CD4-positive, alpha-beta T cell treated with Interferon alpha-2 for 1 hour (primary cell): ENCODE data around the gene GLIPR1L2.

Experiments
- DNase-seq, 2 donors: peaks; one replicate each; pipeline ENCODE4 v3.0.0-alpha.2; 2020 to 2022

Gene GLIPR1L2

DNA sequence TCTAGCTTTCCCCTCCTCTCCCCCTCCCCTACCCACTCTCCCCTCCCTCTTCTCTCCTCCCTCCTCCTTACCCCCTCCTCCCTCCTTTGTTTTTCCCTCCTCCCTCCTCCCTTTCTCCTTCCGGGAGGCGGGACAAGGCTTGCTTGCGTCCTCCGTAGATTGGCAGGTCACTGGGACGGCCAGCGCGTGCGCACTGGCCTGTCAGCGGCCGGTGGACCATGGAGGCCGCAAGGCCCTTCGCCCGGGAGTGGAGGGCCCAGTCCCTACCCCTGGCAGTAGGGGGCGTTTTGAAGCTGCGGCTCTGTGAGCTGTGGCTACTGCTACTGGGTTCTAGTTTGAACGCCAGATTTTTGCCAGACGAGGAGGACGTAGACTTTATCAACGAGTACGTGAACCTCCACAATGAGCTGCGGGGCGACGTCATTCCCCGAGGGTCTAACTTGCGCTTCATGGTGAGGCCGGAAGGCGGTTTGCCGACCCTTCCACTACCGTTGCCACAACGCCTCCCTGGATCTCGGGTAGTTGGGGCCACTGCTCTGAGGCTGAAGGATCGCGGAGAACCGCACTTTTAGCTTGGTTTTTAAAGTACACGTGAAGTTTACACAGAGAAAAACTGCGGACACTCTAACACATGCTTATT, at the start of gene GLIPR1L2:
GLIPR1L2 (plus strand) TSS at position 191 of the 640 bp plus-strand sequence; CDS start at position 219, 28 bp downstream.
- peak; percentile 94 to 95 for DNase-seq

DNA sequence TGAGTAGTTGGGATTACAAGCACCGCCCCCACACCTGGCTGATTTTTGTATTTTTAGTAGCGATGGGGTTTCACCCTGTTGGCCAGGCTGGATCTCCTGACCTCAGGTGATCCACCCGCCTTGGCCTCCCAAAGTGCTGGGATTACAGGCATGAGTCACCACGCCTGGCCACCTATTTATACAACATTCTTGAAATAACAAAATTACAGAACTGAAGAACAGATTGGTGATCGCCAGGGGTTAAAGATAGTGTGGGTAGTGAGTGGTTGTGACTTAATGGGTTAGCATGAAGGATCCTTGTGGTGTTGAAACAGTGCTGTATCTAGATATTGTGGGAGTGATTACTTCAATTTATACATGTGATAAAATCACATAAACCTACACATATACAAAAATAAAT, 49.0 kb upstream of the GLIPR1L2 start:
- DNase-seq = no peak

DNA sequence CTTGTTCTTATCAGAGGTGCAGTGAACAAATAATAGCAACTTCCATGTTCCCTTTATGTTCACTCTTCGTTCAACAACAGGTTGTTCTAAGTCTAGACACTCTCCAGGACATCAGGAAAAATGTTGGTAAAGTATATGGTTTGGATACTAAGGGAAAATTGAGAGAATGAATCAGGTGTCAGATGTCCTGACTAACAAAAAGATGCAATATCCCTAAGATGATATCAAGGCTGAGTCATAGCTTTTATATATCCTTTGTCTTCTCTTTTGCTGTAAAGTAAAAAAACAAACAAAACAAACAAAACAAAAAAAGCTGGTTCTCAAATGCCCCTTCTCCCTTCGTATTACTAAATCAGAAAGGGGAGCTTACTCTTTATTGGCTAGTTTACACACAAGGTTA, 45.4 kb upstream of the GLIPR1L2 start:
- no peak for DNase-seq

DNA sequence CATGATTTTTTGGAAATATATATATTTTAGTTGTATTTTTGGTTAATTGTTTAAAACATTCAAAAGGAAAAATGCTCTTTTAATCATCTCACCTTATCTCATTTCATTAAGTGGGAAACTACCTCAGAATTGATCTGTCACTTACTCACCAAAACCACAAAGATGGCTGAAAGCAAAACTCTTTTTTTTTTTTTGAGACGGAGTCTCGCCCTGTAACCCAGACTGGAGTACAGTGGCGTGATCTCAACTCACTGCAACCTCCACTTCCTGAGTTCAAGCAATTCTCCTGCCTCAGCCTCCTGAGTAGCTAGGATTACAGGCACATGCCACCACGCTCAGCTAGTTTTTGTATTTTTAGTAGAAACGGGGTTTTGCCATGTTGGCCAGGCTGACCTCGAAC, 44.7 kb upstream of the GLIPR1L2 start:
- peak in 1 of 2 donors; percentile 23 for DNase-seq

DNA sequence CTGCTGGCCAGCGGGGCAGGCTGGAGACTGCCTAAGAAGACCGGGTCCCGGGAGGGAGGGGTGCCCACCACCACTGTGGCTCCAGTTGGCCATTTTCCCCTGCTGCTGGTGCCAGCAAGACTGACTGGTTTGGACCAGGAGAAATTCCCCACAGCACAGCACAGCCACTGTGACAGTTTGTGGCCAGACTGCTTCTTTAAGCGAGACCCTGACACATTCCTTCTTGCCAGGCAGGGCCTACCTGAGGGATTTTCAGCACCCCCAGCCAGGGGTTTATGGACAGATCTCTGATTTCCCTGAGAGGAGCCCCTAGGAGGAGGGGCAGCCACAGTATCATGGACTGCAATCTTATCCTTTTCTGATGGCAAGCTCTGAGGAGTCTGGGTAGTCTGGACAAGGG, 40.9 kb upstream of the GLIPR1L2 start:
- no peak for DNase-seq

DNA sequence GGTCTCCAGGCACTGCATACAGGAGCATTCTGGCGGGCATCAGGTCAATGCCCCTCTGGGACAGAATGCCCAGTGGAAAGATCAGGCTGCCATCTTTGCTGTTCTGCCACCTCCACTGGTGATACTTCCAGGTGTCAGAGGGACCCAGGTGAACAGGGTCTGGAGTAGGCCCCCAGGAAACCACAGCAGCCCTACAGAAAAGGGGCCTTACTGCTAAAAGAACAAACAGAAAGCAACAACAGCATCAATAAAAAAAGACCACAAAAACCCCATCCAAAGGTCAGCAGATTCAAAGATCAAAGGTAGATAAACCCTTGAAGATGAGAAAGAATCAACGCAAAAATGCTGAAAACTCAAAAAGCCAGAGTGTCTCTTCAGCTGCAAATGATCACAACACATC, 40.5 kb upstream of the GLIPR1L2 start:
- no peak for DNase-seq

DNA sequence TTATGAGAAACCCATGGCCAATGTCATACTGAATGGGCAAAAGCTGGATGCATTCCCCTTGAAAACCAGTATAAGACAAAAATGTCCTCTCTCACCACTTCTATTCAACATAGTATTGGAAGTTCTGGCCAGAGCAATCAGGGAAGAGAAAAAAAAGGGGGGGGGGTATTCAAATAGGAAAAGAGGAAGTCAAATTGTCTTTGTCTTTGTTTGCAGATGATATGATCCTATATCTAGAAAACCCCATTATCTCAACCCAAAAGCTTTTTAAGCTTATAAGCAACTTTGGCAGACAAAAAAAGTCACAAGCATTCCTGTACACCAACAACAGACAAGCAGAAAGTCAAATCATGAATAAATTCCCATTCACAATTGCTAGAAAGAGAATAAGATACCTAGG, 36.9 kb upstream of the GLIPR1L2 start:
- no peak for DNase-seq

DNA sequence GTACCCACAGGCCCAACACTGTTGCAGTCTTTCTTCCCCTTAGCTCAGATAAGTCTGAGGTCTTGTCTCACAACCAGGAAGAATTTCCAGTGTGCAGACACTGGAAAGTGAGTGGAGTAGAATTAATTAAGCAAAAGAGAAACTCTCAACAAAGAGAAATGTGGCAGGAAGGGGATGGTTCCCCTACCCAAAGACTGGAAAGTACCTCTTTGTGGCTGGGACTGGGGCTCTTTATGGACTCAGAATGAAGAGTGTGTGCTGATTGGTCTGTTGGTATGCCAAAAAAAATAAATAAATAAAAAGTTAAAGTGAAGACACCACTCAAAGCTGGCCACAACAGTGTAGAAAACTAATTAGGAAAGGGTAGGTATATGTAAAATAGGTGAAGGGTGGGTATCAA, 30.0 kb upstream of the GLIPR1L2 start:
- no peak for DNase-seq

DNA sequence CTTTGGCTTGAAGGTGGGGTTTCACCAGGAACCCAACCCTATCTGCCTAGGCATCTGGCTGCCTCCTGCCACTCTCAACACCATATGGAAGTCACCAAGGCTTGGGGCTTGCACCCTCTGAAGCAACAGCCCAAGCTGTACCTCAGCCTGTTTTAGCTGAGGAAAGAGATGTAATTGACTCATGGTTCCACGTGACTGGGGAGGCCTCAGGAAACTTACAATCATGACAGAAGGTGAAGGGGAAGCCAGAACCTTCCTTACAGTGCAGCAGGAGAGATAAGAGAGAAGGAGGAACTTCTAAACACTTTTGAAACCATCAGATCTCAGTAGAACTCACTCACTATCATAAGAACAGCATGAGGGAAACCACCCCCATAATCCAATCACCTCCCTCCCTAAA, 29.5 kb upstream of the GLIPR1L2 start:
- no peak for DNase-seq

DNA sequence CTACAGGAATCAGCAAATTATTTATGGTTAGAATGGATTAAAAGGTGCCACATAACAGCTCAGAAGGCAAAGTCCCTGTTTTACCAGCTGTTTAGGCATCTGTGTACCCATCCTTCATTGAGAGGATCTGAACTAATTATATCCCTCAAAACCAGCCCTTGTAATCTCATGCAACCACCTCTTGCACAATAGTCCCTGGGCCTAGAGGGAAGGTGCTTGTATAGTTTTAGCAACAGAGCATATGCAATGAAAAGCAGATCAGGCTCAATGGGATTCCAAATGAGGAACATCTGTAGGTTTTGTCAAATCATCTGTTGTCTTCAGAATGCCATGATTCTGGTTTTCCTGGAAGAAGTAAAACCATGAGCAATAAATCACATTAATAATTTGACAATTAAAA, 26.0 kb upstream of the GLIPR1L2 start:
- no peak for DNase-seq

DNA sequence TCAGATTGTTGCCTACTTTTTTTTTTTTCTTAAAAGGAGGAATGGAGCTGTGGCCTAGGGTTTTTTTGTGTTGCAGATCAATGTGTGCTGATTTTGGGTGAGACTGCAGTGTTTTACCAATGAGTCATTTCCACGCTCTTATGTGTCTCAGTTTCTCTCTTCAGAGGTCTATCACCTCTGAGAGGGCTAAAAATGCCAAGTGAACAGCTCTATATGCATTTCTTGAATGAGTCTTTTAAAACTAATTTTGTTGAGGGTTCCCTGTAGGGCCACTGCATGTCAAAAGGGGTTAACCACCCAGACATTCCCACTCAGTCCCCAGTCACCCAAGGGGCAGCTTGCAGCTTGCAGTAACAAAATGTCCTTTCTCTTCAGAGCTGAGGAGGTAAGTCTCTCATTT, 24.3 kb upstream of the GLIPR1L2 start:
- DNase-seq = no peak

DNA sequence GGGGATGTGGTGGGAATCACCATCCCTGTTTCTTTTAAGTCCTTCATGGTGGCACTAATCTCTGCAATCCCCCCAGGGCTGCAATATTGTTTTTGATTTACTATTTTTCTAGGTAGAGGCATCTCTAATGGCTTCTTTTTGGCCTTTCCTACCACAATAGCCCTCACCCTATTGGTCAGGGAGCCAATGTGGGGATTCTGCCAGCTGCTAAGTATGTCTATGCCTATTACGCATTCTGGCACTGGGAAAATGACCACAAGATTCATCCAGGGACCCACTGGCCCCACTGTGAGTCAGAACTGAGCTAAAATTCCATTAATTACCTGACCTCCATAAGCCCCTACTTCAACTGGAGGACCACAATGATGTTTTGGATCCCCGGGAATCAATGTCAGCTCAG, 15.9 kb upstream of the GLIPR1L2 start:
- no peak for DNase-seq

DNA sequence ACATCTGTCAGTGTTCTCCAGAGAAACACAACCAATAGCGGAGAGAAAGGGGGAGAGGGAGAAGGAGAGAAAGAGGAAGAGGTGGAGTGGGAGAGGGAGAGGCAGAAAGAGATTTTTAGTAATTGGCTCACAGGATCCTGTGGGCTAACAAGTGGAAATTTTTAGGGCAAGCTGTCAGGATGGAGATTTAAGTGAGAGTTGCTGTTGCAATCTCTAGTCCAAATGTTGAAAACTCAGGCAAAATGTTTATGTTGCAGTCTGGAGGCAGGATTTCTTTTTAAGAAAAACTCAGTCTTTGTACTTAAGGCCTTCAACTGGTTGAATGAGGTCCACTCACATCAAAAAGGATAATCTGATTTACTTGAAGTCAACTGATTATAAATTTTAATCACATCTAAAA, 12.5 kb upstream of the GLIPR1L2 start:
- no peak for DNase-seq

DNA sequence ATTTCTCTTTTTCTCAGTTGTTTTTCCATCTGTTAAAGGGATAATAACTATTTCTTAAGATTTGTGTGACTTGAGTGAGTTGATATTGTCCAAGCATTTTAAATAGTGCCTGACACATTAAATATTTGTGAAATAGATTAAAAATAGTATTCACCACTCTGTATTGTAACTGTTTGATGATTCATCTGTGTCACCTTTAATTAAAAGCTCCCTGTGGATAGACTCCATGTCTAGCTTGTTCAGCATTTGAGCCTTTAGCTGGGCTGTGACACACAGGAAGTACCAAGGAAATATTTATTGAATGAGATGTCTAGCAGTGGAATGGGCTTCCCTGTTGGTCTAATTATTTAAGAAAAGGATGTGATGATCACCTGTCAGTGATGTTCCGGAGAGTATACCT, 1.8 kb upstream of the GLIPR1L2 start:
- DNase-seq = no peak

DNA sequence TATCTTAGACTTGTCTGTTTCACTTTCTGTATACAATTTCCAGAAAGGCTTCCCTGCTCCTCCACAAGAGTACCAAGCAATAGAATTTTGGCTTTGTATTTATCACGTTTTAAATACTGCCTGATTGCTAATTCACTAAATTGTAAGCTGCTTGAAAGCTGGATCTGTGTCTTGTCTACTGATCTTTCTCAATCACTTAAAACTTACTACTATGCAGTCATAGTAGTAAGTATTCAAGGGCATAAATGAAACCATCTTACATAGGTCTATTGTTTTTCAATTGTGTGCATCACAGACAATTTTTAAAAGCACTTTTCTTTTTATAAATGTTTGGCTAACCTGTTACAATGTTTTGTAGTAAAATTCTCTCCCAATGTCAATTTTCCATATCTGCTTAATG, 1.2 kb upstream of the GLIPR1L2 start:
- DNase-seq = no peak

DNA sequence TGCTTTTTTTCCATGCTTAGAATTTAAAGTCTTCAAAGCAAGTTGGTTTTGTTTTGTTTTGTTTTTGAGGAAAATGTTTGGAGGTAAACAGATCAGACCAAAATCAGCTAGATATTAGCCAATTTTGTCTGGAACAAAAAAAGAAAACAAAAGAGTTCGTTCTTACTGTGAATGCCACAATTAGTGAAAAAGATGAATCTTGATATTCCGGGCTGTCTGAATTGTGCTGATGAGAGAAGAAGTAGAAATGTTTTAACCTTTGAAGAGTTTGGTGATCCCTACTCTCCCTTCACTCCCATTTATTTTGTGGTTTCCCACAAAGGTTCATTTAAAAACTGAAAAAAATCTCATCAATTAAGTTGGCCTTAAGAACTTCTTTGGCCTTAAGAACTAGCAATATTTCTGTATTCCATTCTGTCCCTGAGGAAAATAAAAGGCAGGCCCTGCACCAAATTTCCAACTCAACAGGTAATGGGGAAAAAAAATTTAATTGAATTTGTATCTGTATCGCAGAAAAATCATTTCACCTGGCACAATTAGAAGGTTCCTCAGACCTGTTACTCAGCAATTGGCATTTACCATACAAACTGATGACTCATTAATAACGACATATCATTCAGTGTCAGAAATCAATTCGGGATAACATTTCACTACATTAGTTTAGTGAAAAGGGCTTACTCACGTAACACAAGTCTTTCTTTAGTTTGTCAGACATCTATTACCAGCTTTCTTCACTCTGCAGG, 562 bp upstream of the GLIPR1L2 start:
- DNase-seq = no peak

DNA sequence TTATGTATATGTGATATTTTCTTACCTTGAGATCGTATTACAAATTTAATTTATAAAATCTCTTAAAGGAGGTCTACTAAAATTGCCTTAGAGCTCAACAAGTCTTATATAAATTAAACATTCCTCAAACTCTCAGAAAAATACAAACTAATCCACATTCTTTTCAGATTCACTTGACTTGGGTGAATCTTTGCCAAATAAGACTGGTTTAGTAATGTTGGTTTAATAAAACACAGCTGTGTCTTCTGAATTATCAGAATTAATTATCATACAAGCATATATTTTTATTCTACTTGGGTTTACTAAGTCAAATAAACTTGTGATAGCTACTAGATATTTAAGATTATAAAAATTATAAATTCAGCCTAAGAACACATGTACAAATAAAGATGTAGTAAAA, 13.3 kb downstream of the GLIPR1L2 start:
- DNase-seq = no peak

DNA sequence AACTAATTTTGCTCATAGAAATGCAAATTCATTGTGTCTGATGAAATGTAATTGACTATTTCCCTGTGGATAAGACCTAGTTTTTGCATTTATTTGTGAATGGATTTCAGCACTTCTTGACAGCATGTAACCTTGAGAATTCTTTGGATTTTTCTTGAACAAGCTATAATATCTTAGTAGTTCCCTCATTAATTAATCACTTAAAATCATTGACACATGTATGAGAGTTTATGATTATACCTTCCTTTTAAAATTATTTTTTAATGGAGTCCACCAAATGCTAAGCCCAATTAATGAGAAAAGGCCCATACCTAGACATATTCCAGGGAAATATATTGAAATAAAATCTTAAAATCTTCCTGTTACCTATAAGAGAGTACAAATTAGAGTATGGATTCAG, 16.8 kb downstream of the GLIPR1L2 start:
- no peak for DNase-seq

DNA sequence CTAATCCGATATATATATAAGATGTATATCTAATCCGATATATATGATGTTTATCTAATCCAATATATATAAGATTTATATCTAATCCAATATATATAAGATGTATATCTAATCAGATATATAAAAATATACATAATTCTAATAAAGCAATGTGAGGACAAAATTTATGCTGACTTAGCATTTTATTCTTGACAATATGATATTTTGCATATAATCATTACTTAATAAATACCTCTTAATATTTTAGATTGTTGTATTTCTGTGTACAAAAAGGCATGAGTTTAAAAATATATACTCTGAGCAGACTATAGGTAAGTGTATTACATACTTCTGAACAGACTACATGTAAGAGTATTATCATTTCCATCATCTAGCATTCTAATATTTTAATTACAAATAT, 18.9 kb downstream of the GLIPR1L2 start:
- no peak for DNase-seq

DNA sequence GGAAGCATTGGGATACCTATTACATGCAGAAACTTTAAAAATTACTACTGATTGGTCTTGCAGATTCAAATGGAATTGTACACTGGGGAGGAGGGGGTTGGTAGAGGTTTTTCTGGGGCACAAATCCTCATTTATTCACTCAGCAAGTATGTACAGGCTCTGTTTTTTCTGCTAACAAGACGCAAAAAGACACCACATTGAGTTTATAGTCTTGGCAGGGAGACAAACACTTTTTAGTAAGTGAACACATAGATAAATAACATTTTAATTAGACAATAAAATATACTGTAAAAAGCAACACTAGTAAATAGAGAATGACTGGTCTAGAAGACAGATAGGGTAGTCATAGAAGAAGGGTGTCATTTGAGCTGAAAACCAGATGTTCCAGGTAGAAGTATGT, 23.8 kb downstream of the GLIPR1L2 start:
- DNase-seq = no peak

DNA sequence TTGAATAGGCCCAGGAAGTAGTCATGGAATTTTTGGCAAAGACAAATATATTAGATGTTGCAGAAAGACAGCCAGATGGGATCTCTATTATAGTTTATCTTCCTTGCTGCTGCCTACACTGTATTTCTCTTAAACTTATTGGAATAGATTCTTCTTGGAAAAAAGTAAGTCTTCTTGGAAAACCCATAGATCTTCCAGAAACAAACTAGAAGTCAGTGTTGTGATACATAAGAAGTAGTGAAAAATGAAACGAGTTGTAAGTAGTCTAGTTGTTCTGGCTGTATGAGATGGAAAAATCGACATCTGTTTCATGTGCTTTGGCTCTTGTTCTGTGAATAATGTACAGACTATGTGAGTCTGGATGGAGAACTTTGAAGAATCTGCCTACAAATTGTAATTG, 29.0 kb downstream of the GLIPR1L2 start:
- no peak for DNase-seq

DNA sequence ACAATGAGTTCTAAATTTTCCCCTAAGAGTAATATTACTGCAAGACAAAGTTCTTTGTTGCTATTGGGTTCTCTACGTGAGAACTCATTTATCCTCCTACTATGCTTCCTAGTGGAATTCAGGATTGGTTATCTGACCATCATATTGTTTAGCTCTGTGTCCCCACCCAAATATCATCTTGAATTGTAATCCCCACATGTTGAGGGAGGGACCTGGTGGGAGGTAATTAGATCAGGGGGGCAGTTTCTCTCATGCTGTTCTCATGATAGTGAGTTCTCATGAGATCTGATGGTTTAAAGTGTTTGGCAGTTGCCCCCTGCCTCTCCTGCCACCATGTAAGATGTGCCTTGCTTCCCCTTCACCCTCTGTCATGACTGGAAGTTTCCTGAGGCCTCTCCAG, 36.6 kb downstream of the GLIPR1L2 start:
- DNase-seq = no peak

DNA sequence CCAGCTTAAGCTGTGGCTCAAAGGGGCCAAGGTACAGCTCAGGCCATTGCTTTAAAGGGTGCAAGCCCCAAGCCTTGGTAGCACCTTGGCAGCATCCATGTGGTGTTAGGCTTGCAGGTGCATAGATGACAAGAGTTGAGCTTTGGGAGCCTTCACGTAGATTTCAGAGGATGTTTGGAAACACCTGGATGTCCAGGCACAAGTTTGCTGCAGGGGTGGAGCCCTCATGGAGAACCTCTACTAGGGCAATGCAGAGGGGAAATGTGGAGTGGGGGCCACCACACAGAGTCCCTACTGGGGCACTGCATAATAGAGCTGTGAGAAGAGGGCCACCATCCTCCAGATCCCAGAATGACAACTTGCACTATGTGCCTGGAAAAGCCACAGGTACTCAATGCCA, 37.9 kb downstream of the GLIPR1L2 start:
- DNase-seq = no peak

DNA sequence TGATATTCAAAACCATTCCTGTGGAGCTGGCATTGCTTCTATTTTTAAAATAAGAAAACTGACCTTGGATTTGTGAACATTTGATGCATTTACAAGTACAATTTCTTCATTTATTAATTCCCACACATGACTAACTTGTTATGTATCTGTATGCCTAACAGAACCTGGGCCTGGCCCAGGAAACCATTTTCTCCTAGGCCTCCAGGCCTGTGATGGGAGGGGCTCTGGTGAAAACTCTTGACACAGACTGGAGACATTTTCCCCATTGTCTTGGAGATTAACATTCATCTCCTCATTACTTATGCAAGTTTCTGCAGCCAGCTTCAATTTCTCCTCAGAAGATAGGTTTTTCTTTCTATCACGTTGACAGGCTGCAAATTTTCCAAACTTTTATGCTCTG, 42.0 kb downstream of the GLIPR1L2 start:
- DNase-seq = no peak

DNA sequence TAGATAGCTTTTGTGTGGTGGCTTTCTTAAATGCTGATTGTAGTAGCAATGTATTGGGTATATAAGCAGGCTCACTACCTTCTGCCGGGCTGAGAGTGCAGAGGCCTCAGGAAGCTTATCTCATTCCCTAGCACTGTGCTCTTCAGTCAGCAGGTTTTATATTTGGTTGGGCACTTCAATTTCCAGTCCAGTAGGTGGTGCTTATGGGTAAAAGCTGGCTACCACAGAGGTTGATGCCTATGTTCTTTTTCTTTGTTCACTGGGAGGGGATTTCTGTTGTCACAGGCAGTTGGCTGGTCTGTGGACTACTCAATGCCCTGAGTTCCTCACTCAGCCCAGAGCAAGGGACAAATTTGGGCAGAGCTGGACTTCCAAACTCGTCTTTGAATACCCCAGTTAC, 46.7 kb downstream of the GLIPR1L2 start:
- peak; percentile 34 to 67 for DNase-seq
